ENCODE data around the gene MYO1D.

The MYO1D gene

DNA sequence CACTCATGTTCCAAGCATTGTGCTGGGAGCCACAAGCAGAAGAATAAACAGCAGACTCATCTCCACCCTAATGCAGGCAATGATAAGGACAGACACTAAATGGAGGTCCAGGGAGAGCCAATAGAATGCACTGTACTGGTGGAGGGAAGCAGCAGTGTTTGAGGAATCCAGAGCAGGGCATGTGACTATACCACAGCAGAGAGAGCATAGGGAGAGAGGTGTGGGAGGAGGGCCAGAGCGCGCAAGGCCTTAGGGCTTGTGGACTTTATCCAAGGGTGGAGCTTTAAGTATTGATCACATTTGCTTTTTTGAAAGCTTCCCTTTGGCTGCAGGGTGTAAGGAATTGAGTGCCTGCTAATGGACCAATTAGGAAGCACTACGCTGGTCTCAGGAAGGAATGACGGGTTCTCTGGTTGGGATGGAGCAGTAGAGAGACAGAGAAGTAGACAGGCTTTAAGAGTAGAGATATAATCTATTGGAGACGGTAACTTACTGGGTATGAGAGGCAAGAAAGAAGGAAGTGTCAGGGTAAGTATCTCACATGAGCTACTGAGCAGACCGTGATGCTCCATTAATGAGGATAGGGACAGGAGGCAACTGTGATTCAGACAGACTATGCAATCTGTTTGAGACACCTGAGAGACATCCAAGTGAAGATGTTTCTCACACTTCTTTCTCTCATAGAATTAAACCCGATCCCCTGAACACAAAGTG, 82.2 kb downstream of the MYO1D start:
- TF ChIP-seq, protein P1, sequence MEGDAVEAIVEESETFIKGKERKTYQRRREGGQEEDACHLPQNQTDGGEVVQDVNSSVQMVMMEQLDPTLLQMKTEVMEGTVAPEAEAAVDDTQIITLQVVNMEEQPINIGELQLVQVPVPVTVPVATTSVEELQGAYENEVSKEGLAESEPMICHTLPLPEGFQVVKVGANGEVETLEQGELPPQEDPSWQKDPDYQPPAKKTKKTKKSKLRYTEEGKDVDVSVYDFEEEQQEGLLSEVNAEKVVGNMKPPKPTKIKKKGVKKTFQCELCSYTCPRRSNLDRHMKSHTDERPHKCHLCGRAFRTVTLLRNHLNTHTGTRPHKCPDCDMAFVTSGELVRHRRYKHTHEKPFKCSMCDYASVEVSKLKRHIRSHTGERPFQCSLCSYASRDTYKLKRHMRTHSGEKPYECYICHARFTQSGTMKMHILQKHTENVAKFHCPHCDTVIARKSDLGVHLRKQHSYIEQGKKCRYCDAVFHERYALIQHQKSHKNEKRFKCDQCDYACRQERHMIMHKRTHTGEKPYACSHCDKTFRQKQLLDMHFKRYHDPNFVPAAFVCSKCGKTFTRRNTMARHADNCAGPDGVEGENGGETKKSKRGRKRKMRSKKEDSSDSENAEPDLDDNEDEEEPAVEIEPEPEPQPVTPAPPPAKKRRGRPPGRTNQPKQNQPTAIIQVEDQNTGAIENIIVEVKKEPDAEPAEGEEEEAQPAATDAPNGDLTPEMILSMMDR (IDR thresholded peaks at IDR 0.05; ENCODE audit: low read depth, low read length, missing control alignments), result no peak
- no peak overlapping the region for H3K4me3 ChIP-seq (replicated peaks; ENCODE audit: low read depth, low read length)
- no peak for DNase-seq (ENCODE audit: extremely low read depth, low read depth)

DNA sequence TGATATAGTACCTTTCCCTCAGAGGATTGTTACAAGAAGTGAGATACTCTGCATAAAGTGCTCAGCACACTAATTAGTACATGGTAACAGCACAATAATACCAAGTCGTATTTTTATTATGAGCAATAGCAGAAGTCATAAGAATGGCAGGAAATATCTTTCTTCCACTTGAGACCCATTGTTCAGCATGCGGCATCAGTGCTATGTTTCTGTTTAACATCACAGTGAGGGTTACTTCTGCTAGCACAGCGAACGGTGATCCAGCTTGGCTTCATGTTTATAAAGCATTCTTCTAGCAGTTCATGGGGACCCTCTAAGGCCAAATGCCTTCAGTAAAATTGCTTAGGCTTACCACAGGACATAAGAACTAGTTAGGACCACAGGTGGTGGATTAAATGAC, 83.1 kb downstream of the MYO1D start:
- no peak for DNase-seq (ENCODE audit: extremely low read depth, low read depth)
- H3K4me3 ChIP-seq (replicated peaks; ENCODE audit: low read depth, low read length), result no peak overlapping the region
- TF ChIP-seq, protein P1 (IDR thresholded peaks at IDR 0.05; ENCODE audit: low read depth, low read length, missing control alignments), result no peak

DNA sequence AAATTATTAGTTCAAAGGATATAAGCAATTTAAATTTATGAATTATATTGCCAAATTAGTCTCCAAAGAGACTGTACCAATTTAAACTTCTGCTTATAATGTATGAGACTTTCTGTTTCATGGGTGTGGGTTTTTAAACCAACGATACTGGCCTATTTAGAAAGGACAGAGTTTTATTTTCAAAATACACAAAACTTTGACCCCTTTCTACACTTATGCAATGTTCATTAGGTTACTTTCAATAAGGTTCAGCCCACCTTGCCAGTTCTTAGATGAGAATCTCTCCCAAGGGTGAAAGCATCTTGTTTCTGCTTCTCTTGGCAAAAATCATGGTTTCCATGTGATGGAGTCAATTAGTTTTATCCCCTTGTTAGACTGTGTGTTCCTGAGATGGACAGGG, 84.7 kb downstream of the MYO1D start:
- TF ChIP-seq, protein P1 (IDR thresholded peaks at IDR 0.05; ENCODE audit: low read depth, low read length, missing control alignments), result no peak
- H3K4me3 ChIP-seq (replicated peaks; ENCODE audit: low read depth, low read length), result no peak overlapping the region

DNA sequence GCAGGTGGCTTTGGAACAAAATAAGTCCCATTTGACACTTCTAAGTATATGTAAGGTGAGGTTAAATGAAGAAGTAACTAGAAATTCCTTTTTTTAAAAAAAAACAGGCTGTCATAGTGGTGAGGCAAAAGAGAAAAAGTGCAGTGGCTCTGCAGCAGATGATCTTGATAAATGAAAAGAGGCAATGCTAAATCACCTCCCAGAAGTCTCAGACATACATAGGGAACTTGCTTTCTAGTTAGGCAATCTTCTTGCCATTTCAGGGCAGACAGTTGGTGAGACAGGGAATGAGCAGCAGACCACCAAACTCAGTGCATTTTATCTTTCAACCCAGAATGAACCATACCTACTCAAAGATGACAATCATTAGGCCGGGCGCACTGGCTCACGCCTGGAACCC, 90.8 kb downstream of the MYO1D start:
- DNase-seq (ENCODE audit: extremely low read depth, low read depth), result no peak
- TF ChIP-seq, protein P1 (IDR thresholded peaks at IDR 0.05; ENCODE audit: low read depth, low read length, missing control alignments), result no peak
- H3K4me3 ChIP-seq (replicated peaks; ENCODE audit: low read depth, low read length), result no peak overlapping the region

More for the DNA sequence above, 84.7 kb downstream of the MYO1D start:
- DNase-seq (ENCODE audit: extremely low read depth, low read depth), result no peak

DNA sequence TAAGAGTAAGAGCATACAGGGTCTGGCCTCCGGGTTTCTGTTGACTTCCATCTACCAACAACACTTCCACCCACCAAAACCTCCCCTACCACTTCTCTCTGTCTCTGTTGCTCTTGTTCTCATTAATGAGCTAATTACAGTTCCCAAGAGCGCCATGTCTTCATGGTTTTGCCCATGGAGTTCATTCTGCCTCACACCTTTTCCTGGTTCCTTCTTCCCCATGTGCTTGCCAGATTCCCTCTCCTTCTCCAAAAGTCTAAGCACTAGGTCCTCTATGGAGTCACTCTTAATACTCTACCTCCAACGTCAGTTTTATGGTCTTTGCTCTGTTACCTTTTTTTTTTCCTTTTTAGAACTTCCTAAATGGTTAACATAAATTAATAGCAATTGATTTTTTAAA, 92.8 kb downstream of the MYO1D start:
- TF ChIP-seq, protein P1 (IDR thresholded peaks at IDR 0.05; ENCODE audit: low read depth, low read length, missing control alignments), result no peak
- DNase-seq (ENCODE audit: extremely low read depth, low read depth), result no peak
- no peak overlapping the region for H3K4me3 ChIP-seq (replicated peaks; ENCODE audit: low read depth, low read length)

DNA sequence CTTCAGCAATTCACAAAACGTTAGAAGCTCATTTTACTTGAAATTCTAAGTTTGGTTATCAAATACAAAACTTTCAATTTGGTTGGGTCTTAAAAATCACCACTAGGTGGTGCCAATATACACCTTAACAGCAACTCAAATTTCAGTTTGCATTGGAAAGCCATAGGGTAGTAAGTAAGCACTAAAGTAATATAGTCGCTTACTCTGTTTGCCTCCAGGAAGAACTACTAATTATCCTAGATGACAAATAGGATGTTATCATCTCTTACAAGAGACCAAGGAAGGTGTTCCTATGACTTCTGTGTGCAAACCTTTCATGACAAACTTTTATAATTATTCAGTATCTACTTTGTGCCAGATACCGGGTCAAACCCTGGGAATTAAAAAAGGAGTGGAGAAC, 93.3 kb downstream of the MYO1D start:
- DNase-seq (ENCODE audit: extremely low read depth, low read depth), result peak; percentile 45
- TF ChIP-seq, protein P1 (IDR thresholded peaks at IDR 0.05; ENCODE audit: low read depth, low read length, missing control alignments), result peak; percentile 38
- no peak overlapping the region for H3K4me3 ChIP-seq (replicated peaks; ENCODE audit: low read depth, low read length)

DNA sequence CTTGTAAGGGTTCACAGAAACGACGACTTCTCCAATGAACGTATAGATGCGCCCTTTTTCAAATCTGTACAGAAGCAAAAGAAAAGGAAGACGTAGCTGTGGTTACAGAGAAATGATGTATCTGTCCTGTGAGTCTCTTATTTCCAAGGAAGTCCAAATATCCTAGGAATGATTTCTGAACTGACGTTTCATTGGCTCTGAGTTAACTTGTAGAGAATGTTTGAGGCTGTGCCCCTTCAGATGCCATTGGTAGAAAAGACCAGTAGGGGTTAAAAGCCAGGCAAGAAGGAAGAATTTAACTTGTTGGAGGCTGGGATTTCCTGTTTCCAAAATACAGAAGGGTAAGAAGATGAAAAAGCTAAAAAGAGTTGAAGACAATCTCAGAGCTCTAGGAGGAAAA, 96.2 kb downstream of the MYO1D start:
- TF ChIP-seq, protein P1 (IDR thresholded peaks at IDR 0.05; ENCODE audit: low read depth, low read length, missing control alignments), result no peak
- DNase-seq (ENCODE audit: extremely low read depth, low read depth), result no peak
- H3K4me3 ChIP-seq (replicated peaks; ENCODE audit: low read depth, low read length), result no peak overlapping the region
